PC-9 (cell line): ENCODE data around the gene BCL2L13.

Experiments used
- CTCF ChIP-seq: fragments of 200-600 bp; sonication (generic); conservative IDR thresholded peaks from 2 replicates; pipeline ENCODE4 v1.6.1; 2017; ENCODE audit warnings: mixed run types, antibody characterized with exemption, mild to moderate bottlenecking, moderate library complexity
- EZH2 ChIP-seq: fragments of 200-600 bp; sonication (generic); IDR thresholded peaks from 2 replicates; pipeline ENCODE4 v1.8.0; 2017; ENCODE audit warnings: antibody characterized with exemption, low read depth

- TF ChIP-seq CTCF, result no peak
- no peak for TF ChIP-seq EZH2
These were observed 139.1 kb downstream of the BCL2L13 start for GRCh38 chr22:17777717-17778044.
